Measurements from ENCODE around the gene FAH.

The FAH gene

DNA sequence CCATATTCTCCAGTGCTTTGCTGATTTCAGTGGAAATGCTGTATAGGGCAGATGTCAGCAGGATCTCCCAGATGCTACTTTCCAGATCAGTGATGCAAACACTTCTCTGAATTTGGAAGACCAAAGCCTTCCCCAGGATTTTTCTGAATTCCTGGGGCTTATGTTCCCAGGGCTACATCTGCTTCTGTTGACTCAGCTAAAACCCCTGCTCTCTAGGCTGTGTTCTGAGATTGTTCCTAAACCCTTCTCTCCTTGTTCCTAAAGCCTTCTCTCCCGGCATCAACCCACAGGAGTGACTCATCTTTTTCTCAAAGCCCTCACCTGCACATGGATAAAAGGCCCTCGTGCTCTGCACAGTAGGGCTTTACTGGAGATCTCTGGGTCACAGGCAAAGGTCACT, 35.5 kb downstream of the FAH start:
- no peak overlapping the region for H3K4me3 ChIP-seq (ENCODE audit: low read depth, low read length)
- TF ChIP-seq, protein P1, sequence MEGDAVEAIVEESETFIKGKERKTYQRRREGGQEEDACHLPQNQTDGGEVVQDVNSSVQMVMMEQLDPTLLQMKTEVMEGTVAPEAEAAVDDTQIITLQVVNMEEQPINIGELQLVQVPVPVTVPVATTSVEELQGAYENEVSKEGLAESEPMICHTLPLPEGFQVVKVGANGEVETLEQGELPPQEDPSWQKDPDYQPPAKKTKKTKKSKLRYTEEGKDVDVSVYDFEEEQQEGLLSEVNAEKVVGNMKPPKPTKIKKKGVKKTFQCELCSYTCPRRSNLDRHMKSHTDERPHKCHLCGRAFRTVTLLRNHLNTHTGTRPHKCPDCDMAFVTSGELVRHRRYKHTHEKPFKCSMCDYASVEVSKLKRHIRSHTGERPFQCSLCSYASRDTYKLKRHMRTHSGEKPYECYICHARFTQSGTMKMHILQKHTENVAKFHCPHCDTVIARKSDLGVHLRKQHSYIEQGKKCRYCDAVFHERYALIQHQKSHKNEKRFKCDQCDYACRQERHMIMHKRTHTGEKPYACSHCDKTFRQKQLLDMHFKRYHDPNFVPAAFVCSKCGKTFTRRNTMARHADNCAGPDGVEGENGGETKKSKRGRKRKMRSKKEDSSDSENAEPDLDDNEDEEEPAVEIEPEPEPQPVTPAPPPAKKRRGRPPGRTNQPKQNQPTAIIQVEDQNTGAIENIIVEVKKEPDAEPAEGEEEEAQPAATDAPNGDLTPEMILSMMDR (IDR thresholded peaks at IDR 0.05; ENCODE audit: low read depth, low read length, missing control alignments) = no peak
- DNase-seq (ENCODE audit: low read depth) = no peak

DNA sequence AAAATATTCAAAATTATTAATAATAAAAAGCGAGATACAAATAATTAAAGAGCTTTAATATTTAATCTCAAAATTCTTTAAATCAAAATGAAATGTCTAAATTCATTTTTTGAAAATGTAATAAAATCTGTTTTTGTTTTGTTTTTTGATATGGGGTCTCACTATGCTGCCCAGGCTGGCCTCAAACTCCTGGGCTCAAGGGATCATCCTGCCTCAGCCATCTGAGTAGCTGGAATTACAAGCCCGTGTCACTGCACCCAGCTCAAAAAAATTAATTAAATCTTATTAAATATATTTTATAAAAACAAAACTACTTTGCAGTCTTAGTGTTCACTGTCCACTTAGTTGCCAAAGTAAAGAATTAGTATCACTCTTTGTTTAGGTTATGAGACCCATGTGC, 38.4 kb downstream of the FAH start:
- TF ChIP-seq, protein P1 (IDR thresholded peaks at IDR 0.05; ENCODE audit: low read depth, low read length, missing control alignments) = no peak
- no peak overlapping the region for H3K4me3 ChIP-seq (ENCODE audit: low read depth, low read length)
- no peak for DNase-seq (ENCODE audit: low read depth)

DNA sequence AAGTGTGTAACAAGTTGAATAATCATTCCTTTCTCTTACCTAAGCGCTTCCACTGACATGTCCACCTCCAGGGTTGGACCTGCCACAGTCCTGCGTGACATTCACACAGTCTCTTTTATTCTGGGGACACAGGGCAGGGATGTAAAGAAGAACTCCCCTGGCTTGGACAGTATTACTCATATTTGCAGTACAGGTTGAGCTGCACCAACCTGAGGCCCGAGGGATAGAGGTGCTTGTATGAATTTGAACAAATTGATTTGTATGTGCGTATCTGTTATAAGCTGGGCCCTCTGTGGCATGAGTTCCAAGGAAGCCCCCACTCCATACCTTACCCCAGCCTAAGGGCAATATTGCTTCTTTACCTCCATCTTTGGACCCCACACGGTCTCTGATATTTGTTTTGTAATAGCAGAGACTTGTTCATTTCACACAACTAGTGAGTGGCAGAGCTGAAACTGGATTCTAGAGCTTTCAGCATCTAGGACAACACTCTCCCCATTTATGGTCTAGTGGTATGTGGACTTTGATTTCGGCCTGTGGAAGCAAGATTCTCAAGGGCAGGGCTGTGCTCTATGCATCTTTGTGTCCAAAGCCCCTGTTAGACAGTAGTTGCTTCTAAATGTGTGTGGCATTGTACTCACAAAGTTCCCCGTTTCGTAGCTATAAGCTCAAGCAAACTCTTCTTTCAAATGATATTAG, 39.2 kb downstream of the FAH start:
- H3K4me3 ChIP-seq (ENCODE audit: low read depth, low read length) = no peak overlapping the region
- TF ChIP-seq, protein P1 (IDR thresholded peaks at IDR 0.05; ENCODE audit: low read depth, low read length, missing control alignments) = no peak
- no peak for DNase-seq (ENCODE audit: low read depth)

DNA sequence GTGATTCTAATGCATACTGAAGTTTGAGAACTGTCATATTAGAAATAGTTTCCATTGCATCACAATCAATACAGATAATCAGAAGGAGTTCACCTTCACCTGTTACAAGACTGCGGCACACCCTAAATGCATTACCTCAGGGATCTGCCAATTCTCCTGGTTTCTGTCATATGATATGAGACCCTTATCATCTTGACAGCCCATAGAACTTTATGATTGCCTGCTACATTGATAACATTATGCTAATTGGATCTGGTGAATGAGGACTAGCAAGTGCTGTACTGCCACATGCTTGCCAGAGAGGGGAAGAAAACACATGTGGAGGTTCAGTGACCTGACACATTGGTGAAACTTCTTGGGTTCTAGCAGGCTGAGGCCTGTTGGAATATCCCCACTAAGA, 41.4 kb downstream of the FAH start:
- no peak overlapping the region for H3K4me3 ChIP-seq (ENCODE audit: low read depth, low read length)
- TF ChIP-seq, protein P1 (IDR thresholded peaks at IDR 0.05; ENCODE audit: low read depth, low read length, missing control alignments) = no peak
- DNase-seq (ENCODE audit: low read depth) = no peak

DNA sequence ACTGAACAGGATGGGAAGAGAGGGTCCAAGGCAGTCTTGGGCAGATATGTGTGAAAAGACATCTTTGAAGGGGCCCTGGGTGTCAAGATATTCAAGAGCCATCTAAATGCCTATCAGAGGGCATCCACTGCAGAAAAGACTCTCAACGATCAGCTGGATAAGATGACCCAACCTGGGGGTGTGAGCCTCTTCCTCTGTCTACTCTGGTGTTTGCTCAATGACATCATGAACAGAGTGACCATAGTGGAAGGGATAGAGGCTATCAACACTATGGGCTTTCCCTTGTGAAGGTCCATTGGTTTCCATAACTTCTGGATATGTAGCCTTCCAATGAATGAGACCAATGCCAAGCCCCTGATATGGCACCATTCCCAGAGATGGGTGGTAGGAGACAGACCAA, 42.1 kb downstream of the FAH start:
- no peak for DNase-seq (ENCODE audit: low read depth)
- H3K4me3 ChIP-seq (ENCODE audit: low read depth, low read length) = no peak overlapping the region
- TF ChIP-seq, protein P1 (IDR thresholded peaks at IDR 0.05; ENCODE audit: low read depth, low read length, missing control alignments) = no peak

DNA sequence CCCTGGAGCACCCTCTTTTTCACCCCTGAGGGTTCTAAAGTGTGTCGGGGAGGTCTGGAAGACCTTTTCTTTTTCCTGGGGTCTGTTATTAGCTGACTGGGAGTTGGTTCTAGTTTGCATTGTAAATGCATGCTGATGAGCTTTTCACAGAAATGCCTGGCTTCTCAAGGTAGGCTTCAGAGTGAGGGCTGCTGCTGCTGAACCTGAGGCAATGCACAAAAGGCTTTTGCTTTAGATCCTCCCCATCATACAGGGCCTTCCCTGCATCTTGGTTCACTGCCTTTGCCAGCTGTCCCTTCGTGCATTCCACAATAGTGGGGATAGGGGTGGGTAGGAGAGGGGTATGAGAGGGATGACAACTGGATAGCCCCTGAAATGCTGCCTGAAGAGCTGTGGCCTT, 46.6 kb downstream of the FAH start:
- H3K4me3 ChIP-seq (ENCODE audit: low read depth, low read length) = no peak overlapping the region
- TF ChIP-seq, protein P1 (IDR thresholded peaks at IDR 0.05; ENCODE audit: low read depth, low read length, missing control alignments) = no peak
- DNase-seq (ENCODE audit: low read depth) = no peak

DNA sequence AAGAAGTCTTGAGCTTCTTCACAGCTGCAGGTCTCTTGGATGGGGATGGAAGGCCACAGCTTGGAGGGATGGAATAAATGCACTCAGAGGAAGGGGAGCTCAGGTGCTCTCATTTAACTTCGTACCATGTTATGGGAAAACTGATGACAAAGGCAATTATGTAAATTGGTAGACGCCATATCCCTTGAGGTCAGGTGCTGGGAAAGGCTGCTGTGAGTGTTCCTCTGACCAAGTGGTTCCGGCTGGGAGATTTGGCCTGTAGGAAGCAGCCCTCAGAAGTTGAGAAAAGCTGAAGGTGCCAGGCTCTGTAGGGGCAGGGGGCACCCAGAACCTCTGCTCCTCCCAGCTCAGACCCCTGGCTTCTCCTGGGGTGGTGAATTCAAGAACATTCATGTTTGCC, 47.1 kb downstream of the FAH start:
- H3K4me3 ChIP-seq (ENCODE audit: low read depth, low read length) = no peak overlapping the region
- TF ChIP-seq, protein P1 (IDR thresholded peaks at IDR 0.05; ENCODE audit: low read depth, low read length, missing control alignments) = no peak
- no peak for DNase-seq (ENCODE audit: low read depth)

Data from GM12864 (cell line).